B cell (primary cell): ENCODE measurements around the gene DNASE1L3.

Experiments used
- EZH2 ChIP-seq: IDR thresholded peaks from 2 replicates; pipeline ENCODE4 v1.6.1; 2012; ENCODE audit warnings: borderline replicate concordance, low read depth, mild to moderate bottlenecking, moderate library complexity, low read length; ENCODE audit not compliant: insufficient read depth, poor library complexity, severe bottlenecking
- TF ChIP-seq, protein P1 (sequence below): fragments of 200-600 bp; IDR thresholded peaks from one replicate; pipeline ENCODE4 v1.8.0; 2022; ENCODE audit warnings: antibody characterized with exemption, mild to moderate bottlenecking

DNA sequence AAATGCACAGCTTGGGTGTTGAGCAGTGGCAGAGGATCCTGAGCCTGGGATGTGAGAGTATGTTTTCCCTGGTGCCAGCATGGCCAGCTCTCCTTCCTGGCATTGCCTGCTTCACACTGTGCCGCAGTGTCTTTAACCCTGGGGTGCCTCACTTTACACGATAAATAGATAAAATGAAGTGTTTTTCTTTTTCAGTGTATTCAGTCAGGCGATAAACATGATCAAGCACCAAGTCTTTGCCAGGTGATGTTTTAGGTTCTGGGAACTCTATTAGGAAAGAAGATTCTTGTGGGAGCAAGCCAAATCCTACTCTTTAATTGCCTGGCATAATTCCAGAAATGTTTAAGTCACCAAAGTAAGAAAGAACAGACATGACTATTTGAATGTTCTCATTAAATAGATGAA is 40.9 kb upstream of the DNASE1L3 start:
- TF ChIP-seq, protein P1, sequence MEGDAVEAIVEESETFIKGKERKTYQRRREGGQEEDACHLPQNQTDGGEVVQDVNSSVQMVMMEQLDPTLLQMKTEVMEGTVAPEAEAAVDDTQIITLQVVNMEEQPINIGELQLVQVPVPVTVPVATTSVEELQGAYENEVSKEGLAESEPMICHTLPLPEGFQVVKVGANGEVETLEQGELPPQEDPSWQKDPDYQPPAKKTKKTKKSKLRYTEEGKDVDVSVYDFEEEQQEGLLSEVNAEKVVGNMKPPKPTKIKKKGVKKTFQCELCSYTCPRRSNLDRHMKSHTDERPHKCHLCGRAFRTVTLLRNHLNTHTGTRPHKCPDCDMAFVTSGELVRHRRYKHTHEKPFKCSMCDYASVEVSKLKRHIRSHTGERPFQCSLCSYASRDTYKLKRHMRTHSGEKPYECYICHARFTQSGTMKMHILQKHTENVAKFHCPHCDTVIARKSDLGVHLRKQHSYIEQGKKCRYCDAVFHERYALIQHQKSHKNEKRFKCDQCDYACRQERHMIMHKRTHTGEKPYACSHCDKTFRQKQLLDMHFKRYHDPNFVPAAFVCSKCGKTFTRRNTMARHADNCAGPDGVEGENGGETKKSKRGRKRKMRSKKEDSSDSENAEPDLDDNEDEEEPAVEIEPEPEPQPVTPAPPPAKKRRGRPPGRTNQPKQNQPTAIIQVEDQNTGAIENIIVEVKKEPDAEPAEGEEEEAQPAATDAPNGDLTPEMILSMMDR = no peak
- no peak for TF ChIP-seq EZH2
